ENCODE data around the gene LCT. TPM values are rescaled to one million over a fixed set of nuclear protein-coding genes. Genes with fewer than 3 reads are reported as not detected.

LCT gene
- total and polyA plus RNA-seq, 9 of the 15 experiments (the other 6 are each of a cell fraction or from before 2014, with no cell fraction given), result 0.01 to 0.04 (median 0.03) TPM; not detected in 4

DNA sequence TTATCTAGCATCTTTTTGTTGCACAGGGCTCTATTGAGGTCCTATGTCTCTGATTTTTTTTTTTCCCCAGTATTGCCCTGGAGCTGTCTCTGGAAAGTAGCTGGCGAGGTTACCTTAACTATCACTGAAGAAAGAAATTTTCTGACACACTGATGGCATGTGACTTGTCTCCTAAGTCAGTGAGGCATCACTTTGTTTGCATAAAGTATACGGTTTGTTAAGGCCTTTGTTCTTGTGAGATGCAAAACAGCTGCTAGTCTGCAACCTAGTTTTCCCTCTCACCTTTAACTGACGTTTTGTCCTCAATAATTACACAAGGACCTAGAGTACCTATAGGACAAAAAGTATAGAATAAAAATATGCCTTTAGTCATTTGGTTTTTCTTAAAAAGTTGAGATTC is 53.5 kb downstream of the LCT start:
- no peaks in the 10 kb centered on the region for H3K79me2 ChIP-seq (ENCODE audit: control insufficient read depth, insufficient read depth, low read length)
- H3K4me1 ChIP-seq (replicated peaks in 1 of 2; ENCODE audit: control insufficient read depth in 2 of 2, insufficient read depth in 2 of 2, low read length in 2 of 2), result no peaks in the 10 kb centered on the region; a peak in 1 of 5 replicates
- DNase-seq (ENCODE audit: extremely low read depth in 1 of 4, low spot score in 3 of 4) (no peak), FAIRE-seq (no peak), ATAC-seq (no peak)
- H2AFZ ChIP-seq (ENCODE audit: low read depth, low read length), result no peak overlapping the region
- no peaks in the 10 kb centered on the region for H3K9me3 ChIP-seq (replicated peaks; ENCODE audit: control insufficient read depth, insufficient read depth, low read depth, low read length)
- no peak overlapping the region for H3K27ac ChIP-seq (ENCODE audit: extremely low read depth, low read depth, low read length)
- in situ Hi-C loops (cut with MboI) (no loop called here), intact Hi-C loops (cut with micrococcal nuclease) (no loop called here)
- WGBS (ENCODE audit: insufficient coverage, low coverage, missing lambda C conversion rate), result 69% methylated on average over 3 of the region's 3 CpGs
- no peak overlapping the region for H3K4me3 ChIP-seq
- no peaks in the 10 kb centered on the region for H3K9me1 ChIP-seq (ENCODE audit: control insufficient read depth, insufficient read depth, low read length)
- H3K4me2 ChIP-seq (ENCODE audit: insufficient read depth, low read length), result no peak overlapping the region
- no TSS peak for BruUV-seq (replicated peaks)
- CTCF ChIA-PET (ENCODE audit: low intra/inter-chr PET ratio), result no interaction called here
- TF ChIP-seq CBX3 (IDR thresholded peaks at IDR 0.05; ENCODE audit: borderline replicate concordance in 1 of 2, low read length in 2 of 2), result no peak
- TF ChIP-seq ZNF589 (CRISPR knock-in tag; IDR thresholded peaks at IDR 0.05; ENCODE audit: low read depth), result no peak
- TF ChIP-seq SMARCE1 (IDR thresholded peaks at IDR 0.05), result no peak
- no peak for TF ChIP-seq ZNF75A (CRISPR knock-in tag; IDR thresholded peaks at IDR 0.05)
- TF ChIP-seq, protein P1, sequence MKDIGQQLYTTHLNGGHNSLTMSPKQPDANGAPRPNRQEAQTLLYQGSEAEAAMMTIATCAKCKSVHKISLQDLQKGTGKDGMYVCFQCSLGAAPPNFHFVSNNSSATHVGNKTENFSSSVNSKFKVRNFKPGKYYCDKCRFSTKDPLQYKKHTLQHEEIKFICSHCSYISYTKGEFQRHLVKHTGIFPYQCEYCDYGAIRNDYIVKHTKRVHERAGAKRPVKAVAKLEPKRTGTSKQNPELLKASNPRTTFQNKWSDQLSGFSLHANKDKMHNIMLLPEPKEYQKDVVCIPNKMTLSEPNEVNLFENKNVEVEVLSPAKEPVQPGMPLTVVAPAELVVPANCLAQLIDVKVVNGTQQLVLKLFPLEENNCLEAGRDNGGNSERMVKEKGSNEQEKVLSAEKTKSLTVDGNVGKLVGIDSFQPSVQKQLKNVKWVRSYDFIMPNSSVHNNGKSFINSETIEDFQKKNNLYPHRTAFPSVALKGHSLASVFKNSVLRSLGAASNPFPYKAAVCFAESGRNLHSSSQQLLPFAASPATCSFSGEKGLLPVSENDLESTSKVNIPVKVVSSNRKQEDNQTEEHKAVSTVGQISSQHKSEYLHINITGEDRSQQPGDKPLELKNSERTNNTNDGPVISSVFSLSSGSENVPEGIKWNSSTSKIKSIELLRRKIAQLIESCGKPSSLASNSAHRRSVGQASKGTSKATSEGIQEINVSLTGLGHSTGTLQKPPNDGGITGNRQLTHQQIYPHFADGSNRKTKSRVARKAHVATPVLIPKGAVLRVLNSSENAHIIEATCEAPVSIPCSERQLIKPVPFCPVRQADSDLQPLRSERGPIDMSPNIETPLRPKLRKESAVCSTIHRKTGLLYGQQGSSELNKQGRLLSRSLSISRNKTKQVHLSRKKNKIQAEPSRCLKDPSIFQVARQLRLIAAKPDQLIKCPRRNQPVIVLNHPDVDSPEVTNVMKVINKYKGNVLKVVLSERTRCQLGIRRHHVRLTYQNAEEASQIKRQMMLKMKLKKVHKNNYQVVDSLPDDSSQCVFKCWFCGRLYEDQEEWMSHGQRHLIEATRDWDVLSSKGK (CRISPR knock-in tag; IDR thresholded peaks at IDR 0.05), result no peak
- no peak for TF ChIP-seq ZNF717 (CRISPR knock-in tag; IDR thresholded peaks at IDR 0.05)
- no peak for TF ChIP-seq NR4A1 (CRISPR knock-in tag; IDR thresholded peaks at IDR 0.05)
- TF ChIP-seq NR4A1 (tag; IDR thresholded peaks at IDR 0.05), result no peak
- no peak for TF ChIP-seq ZNF586 (CRISPR knock-in tag; conservative IDR thresholded peaks at IDR 0.05)
- TF ChIP-seq C11orf30 (IDR thresholded peaks at IDR 0.05; ENCODE audit: low read depth), result no peak
- TF ChIP-seq KAT7 (CRISPR knock-in tag; IDR thresholded peaks at IDR 0.05; ENCODE audit: borderline replicate concordance), result no peak
- TF ChIP-seq, protein P2, sequence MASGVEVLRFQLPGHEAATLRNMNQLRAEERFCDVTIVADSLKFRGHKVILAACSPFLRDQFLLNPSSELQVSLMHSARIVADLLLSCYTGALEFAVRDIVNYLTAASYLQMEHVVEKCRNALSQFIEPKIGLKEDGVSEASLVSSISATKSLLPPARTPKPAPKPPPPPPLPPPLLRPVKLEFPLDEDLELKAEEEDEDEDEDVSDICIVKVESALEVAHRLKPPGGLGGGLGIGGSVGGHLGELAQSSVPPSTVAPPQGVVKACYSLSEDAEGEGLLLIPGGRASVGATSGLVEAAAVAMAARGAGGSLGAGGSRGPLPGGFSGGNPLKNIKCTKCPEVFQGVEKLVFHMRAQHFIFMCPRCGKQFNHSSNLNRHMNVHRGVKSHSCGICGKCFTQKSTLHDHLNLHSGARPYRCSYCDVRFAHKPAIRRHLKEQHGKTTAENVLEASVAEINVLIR (CRISPR knock-in tag; IDR thresholded peaks at IDR 0.05), result no peak
- H3K9ac ChIP-seq (ENCODE audit: insufficient read depth in 1 of 2, low read depth in 2 of 2, low read length in 2 of 2), result no peak overlapping the region
- H4K20me1 ChIP-seq (replicated peaks; ENCODE audit: control insufficient read depth, insufficient read depth, low read length), result no peaks in the 10 kb centered on the region
- POLR2A ChIA-PET, result interaction anchor here (0.6 to 2.3 kb wide), 4 partner anchors 9 to 928 kb away, joined by 3 to 6 read pairs (median 3); no protein-coding TSS in a partner anchor
- H3K36me3 ChIP-seq (ENCODE audit: control insufficient read depth, insufficient read depth, low read length), result peaks cover 65% of the 10 kb centered on the region
- H3K27me3 ChIP-seq (ENCODE audit: control insufficient read depth in 2 of 2, insufficient read depth in 2 of 2, low read length in 2 of 2), result no peaks in the 10 kb centered on the region

Measured in K562 (cell line).